Activated CD8-positive, alpha-beta memory T cell treated with anti-CD3 and anti-CD28 coated beads, Interleukin-2, amount 10 ng/mL, durations not matched to agents 7 days and 5 days (primary cell): ENCODE data around the gene HPCAL1. TPM values are rescaled to one million over a fixed set of nuclear protein-coding genes. Genes with fewer than 3 reads are reported as not detected.

Experiments used
- ATAC-seq: fragments of 150-1000 bp; cut with Tn5 transposase; one replicate; pipeline ENCODE4 v1.10.0; 2021; ENCODE audit warnings: moderate library complexity
- CTCF ChIA-PET: fragments of 350-600 bp; sonication (Branson Sonifier 250); formaldehyde crosslinking; loops from one replicate; lab custom pipeline; 2021; ENCODE audit warnings: antibody characterized with exemption; lab: Charles Lee
- DNase-seq: peaks from one replicate; pipeline ENCODE4 v3.0.0-alpha.2; 2020
- H3K27ac Mint-ChIP-seq: one replicate; pipeline ENCODE4 v1.8.0; 2021; ENCODE audit warnings: mild to moderate bottlenecking, mixed read lengths
- H3K27me3 Mint-ChIP-seq: one replicate; pipeline ENCODE4 v1.8.0; 2021; ENCODE audit warnings: mixed read lengths
- H3K36me3 Mint-ChIP-seq: one replicate; pipeline ENCODE4 v1.8.0; 2021; ENCODE audit warnings: mild to moderate bottlenecking, mixed read lengths
- H3K4me1 Mint-ChIP-seq: one replicate; pipeline ENCODE4 v1.8.0; 2021; ENCODE audit warnings: mixed read lengths
- H3K4me3 Mint-ChIP-seq: one replicate; pipeline ENCODE4 v1.8.0; 2021; ENCODE audit warnings: mild to moderate bottlenecking, moderate library complexity, mixed read lengths
- H3K9me3 Mint-ChIP-seq: one replicate; pipeline ENCODE4 v1.8.0; 2022; ENCODE audit warnings: low read depth, mixed read lengths
- total RNA-seq, 2 experiments: library from RNA; stranded (reverse); gene quantifications; one replicate each; pipeline ENCODE4 v1.2.3, GENCODE V29; 2021

HPCAL1 gene
- total RNA-seq, 2 experiments from 2014 or later: 29.0 to 47.0 TPM

DNA sequence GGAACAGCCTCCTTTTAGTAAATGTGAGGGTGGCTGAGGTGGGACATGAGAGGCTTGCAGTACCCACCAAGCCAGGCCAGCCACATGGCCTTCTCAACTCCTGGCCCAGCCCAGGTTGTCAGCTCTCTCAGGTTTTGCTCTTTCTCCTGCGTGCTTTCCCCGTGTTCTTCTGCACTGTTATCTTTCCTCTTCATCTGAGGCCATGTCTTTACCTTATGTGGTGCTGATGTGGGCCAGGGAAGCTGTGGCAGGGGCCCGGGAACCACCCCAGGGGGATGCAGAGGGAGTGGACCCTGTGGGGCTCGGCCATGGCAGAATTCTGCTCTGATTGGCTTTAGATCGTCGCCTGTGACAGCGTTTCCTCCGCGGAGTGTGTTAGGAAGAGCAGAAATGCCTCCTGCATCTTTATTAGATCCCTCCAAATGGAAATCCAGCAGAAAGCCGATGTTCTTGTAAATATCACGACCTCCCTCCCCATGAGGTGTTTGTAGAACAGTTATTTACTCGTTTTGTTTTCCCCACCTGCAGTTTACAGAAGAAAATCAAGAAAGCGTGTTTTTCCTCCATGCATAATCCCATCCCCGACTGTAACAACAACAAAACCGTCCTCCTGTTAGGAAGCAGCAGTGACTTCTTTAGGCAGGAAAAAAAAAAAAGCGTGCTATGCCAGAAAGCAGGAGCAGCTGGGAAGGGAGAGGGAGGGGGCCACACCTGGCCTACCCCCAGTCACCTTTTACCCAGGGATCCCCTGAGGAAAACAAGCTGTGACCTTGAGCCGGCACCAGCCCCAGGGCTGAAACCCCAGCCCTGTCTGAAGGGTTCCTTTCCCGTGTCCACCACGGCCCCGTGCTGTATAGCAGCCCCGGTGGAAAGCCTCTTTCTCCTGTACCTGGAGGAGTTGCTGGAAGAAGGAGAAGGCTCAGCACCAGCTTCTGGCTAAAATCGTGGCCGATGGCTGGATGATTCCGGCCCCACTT lies 54.8 kb downstream of the HPCAL1 start:
- CTCF ChIA-PET: interaction anchor here (0.9 kb wide), 1 partner anchor 51 kb away, joined by 3 read pairs; no protein-coding TSS in a partner anchor
- no peak overlapping the region for H3K27ac Mint-ChIP-seq
- H3K27me3 Mint-ChIP-seq: no peaks in the 10 kb centered on the region
- H3K4me1 Mint-ChIP-seq: no peaks in the 10 kb centered on the region
- H3K9me3 Mint-ChIP-seq: no peaks in the 10 kb centered on the region
- H3K36me3 Mint-ChIP-seq: no peaks in the 10 kb centered on the region
- DNase-seq (no peak), ATAC-seq (no peak)
- no peak overlapping the region for H3K4me3 Mint-ChIP-seq

DNA sequence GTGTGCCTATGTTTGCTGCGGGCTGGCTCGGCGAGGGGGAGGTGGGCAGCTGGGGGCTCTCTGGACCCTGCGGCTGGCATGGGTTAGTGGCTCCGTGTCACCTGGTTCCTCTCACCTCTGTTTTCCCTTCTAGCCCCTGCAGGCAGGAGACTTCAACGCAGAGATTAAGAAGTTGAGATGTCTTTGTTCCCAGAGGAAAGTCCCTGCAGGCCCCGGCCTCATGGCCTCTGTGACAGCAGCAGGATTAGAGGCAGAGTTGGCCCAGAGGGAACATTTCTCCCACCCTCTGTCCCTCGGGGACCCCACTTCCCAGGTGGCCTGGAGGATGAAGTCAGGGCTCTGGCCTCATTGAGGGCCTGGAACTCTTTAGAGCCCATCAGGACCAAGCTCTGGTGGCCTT lies 56.5 kb downstream of the HPCAL1 start:
- H3K27me3 Mint-ChIP-seq: no peaks in the 10 kb centered on the region
- no peak overlapping the region for H3K4me3 Mint-ChIP-seq
- no peaks in the 10 kb centered on the region for H3K36me3 Mint-ChIP-seq
- CTCF ChIA-PET: no interaction called here
- H3K27ac Mint-ChIP-seq: no peak overlapping the region
- H3K9me3 Mint-ChIP-seq: no peaks in the 10 kb centered on the region
- no peaks in the 10 kb centered on the region for H3K4me1 Mint-ChIP-seq
- ATAC-seq (no peak), DNase-seq (no peak)

DNA sequence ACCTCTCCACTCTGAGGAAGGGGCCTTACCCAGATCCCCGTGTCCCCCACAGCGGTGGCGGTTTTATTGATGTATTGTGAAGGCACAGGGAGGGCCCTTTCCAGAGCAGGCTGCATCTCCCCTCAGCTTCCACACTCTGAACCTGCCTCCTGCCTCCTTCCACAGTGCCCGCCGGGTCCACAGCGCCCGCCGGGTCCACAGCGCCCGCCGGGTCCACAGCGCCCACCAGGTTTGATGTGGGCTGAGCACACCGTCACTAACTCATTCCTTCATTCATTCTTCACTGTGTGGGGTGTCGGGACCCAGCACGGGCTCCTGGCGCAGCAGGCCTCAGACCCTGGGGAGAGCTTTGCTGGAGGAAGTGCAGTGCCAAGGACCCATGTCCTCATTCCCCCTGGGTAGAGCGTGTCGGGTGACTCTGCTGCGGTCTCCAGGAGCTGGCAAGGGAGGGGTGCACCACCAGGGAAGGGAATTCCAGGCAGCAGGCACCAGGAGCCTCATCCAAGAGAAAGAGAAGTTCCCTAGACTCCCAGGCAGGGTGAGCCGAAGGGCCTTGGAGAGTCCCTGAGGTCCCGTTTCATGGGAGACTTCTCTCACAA lies 57.1 kb downstream of the HPCAL1 start:
- Mint-ChIP-seq H3K36me3 (no peaks in the 10 kb centered on the region), H3K4me3 (no peak overlapping the region), H3K9me3 (no peaks in the 10 kb centered on the region), H3K4me1 (no peaks in the 10 kb centered on the region), H3K27ac (no peak overlapping the region), H3K27me3 (no peaks in the 10 kb centered on the region)
- no peak for DNase-seq
- ATAC-seq: no peak
- CTCF ChIA-PET: no interaction called here

DNA sequence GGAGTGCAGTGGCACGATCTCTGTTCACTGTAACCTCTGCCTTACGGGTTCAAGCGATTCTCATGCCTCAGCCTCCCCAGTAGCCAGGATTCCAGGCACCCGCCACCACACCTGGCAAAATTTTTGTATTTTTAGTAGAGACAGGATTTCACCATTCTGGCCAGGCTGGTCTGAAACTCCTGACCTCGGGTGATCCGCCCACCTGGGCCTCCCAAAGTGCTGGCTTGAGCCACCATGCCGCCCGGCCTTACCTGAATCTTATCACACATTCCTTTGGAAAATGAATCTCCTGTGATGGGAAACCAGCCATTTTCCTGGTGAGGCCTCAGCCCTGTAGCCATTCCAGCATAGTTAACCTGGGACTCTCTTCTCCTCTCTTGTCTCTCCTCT lies 57.8 kb downstream of the HPCAL1 start:
- CTCF ChIA-PET: no interaction called here
- ATAC-seq (no peak), DNase-seq (no peak)
- no peaks in the 10 kb centered on the region for H3K27me3 Mint-ChIP-seq
- no peak overlapping the region for H3K27ac Mint-ChIP-seq
- H3K4me1 Mint-ChIP-seq: no peaks in the 10 kb centered on the region
- no peaks in the 10 kb centered on the region for H3K36me3 Mint-ChIP-seq
- H3K9me3 Mint-ChIP-seq: no peaks in the 10 kb centered on the region
- H3K4me3 Mint-ChIP-seq: no peak overlapping the region

DNA sequence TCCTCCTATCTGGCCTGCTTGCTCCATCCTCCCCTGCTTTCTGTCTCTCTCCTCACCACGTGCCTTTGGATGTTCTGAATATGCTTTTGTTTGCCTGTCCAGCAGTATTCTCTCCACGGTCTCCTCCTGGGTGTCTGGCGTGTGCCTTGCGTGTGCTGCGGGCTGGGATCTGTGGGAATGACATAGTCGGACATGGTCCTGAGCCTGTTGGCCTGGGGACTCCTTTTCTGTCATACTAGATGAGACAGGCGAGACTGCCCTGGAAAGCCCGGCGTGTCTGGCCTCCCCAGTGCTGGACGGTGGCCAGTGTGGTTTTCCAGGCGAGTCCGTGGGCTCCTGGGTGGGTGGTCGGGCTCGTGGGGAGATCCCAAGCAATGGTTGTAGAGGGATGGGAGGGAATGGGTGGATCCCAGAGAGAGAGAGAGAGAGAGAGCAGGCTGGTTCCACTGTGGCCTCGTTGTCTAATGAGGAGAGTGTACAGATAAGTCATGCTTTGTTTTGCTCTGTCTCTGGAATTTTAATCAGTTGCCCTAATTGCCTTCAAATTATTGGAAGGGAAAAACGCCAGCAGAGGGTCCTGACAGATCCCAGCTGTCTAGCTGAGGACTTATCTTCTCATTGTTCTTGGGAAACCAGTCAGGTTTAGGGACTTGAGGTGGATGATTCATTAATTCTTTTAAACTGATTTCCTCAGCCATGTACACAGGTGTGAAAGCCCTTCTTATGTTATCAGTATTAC lies 58.3 kb downstream of the HPCAL1 start:
- Mint-ChIP-seq H3K36me3 (no peaks in the 10 kb centered on the region), H3K9me3 (no peaks in the 10 kb centered on the region), H3K4me3 (no peak overlapping the region), H3K27me3 (no peaks in the 10 kb centered on the region), H3K27ac (no peak overlapping the region), H3K4me1 (no peaks in the 10 kb centered on the region)
- no peak for ATAC-seq
- DNase-seq: no peak
- CTCF ChIA-PET: interaction anchor here (1.3 kb wide), 1 partner anchor 25 kb away, joined by 3 read pairs; no protein-coding TSS in a partner anchor

DNA sequence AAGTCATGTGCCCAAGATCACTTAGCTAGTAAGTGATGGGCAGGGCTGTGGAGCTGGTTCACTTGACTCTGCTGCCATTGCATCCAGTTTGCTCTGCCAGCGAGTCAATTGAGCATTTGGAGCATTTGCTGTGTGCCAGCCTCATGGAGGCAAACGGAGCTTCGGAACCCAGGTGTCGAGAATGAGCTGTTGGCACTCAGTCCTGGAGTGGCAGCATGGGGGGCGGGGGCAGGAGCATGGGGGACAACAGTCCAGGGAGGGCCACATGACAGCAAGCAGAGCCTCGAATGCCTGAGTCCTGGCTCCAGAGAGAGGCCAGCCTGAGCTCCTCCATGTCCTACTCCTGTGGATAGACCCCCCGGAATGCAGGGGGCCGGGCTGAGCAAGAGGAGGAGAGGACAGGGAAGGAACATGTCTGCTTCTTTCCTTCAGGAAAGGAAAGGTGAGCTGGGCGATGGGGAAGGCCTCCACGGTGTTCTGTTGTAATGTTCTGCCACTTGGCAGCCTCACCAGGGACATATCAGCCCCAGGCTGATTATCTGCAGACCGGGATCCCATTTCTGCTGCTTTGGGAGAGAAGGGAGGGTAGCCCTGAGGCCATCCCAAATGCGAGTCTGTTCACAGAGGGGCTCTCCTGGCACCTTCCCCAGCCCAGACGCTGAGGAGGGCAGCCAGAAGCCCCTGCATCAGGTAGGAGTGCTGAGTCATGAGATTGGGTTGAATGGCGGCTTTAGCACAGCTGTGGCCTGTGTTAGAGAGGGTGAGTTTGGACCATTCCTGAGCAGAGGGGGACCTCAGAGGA lies 59.6 kb downstream of the HPCAL1 start:
- no peak overlapping the region for H3K4me3 Mint-ChIP-seq
- no peaks in the 10 kb centered on the region for H3K36me3 Mint-ChIP-seq
- H3K27ac Mint-ChIP-seq: no peak overlapping the region
- no peak for ATAC-seq
- H3K27me3 Mint-ChIP-seq: no peaks in the 10 kb centered on the region
- H3K9me3 Mint-ChIP-seq: no peaks in the 10 kb centered on the region
- H3K4me1 Mint-ChIP-seq: no peaks in the 10 kb centered on the region
- DNase-seq: no peak
- CTCF ChIA-PET: interaction anchor here (0.7 to 1.3 kb wide), 2 partner anchors 24 to 31 kb away, joined by 3 read pairs; no protein-coding TSS in a partner anchor

DNA sequence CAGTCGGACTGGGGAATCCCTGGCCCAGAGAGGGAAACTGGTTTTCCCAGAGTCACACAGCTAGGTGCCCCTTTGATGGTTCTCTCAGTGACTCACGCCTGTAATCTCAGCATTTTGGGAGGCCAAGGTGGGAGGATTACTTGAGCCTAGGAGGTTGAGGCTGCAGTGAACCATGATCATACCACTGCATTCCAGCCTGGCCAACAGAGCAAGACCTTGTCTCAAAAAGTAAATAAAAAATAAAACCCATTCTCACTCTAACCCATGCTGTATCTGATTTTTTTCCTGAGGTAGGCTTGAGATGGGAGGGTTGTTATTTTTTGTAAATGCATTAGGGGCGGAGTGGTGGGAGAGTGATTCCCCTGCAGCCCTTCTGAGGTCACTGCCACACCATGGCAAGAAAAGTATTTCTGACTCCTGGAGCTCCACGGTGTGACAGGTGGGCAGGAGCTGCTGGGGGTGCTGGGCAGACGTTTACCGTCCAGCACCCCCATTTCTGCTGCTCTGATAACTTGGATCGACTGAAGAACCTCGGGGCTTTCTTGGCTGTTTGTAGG lies 60.3 kb downstream of the HPCAL1 start:
- no peak for ATAC-seq
- no peaks in the 10 kb centered on the region for H3K36me3 Mint-ChIP-seq
- no peak overlapping the region for H3K27ac Mint-ChIP-seq
- no peaks in the 10 kb centered on the region for H3K4me1 Mint-ChIP-seq
- CTCF ChIA-PET: no interaction called here
- no peaks in the 10 kb centered on the region for H3K27me3 Mint-ChIP-seq
- no peaks in the 10 kb centered on the region for H3K9me3 Mint-ChIP-seq
- H3K4me3 Mint-ChIP-seq: no peak overlapping the region
- no peak for DNase-seq

DNA sequence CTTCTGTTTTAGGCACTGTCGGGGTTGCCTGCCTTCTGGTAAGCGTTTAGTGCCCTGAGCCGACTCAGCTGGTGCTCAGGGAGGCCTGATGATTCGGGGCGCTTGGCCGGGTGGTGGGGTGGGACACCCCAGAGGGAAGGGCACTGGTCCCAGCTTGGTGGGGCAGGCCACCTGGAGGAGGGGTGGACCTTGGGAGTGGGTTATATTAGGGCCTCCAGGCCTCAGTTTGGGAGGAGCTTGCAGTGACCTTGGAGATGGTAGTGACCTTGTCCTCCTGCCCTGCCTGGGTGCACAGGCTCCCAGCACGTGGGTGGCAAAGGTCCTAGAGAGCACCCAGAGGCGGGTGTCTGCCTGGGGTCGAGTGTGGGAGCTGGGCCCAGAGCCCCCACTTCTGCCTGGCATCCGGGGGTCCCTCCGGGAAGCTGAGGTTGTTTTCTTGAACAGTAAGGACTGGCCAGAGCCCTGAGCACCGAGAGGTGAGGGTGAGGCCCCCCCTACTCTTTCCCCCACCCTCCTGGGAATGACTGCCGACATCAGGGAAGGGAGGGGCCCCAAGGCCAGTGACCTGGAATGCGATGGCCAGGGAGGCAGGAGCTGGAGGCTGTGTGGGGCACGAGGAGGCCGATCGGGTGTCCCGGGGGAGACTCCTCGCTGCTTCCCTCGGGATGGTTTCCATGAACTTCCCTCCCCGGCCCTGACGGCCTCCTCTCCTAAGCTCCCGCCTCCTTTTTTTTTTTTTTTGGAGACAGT lies 61.3 kb downstream of the HPCAL1 start:
- ATAC-seq (no peak), DNase-seq (no peak)
- Mint-ChIP-seq H3K36me3 (no peaks in the 10 kb centered on the region), H3K4me3 (no peak overlapping the region), H3K27me3 (no peaks in the 10 kb centered on the region), H3K4me1 (no peaks in the 10 kb centered on the region), H3K9me3 (no peaks in the 10 kb centered on the region), H3K27ac (no peak overlapping the region)
- CTCF ChIA-PET: interaction anchor here (1.4 kb wide), 1 partner anchor 60 kb away, joined by 3 read pairs; no protein-coding TSS in a partner anchor

DNA sequence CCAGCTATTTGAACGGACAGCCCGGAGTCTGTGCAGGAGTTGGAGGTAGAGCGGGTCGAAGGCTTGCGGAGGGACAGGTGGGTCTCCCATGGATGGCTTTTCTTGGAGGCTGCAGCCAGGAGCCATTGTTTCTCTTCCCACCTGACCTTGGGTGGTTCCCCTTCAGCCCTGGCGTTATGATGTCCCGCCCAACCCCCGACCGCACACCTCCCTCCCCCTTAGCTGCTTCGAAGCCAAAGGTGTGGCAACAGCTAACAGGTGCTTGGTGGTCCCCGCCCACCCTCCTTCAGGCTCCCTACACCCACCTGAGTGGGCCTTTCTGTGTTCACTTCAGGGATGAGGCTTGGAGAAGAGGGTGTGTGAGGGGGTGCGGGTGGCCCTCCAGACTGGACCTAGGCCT lies 62.7 kb downstream of the HPCAL1 start:
- DNase-seq: no peak
- no peaks in the 10 kb centered on the region for H3K4me1 Mint-ChIP-seq

DNA sequence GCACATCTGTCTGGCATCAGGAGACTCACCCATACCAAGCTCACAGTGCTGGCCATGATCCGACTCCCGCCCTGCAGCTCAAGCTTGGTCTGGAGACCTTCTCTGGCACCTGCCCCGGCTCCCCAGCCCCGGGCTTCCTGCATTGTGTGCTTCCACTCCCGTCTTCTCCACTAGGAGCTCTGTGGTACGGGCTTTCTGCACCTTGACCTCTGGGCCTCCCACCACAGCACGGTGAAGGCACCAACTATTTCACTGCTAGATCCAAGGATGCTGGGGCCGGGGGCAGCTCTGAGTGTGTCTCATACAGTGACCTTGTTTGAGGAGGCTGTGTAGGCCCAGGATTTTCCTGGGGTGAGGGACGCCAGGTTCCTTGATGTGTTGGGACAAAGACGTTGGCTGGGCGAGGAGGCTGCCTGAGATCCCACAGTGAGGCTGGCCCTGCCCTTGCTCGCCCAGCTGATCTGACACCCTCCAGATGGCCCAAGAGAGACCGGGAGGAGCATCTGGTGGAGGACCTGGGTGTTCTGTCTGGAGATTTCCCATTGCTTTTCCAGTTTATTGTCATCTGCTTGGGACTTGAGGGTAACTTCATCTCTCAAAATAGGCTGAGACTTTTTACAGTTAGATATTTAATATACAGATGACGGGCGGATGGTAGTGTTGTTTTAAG lies 64.0 kb downstream of the HPCAL1 start:
- Mint-ChIP-seq H3K27ac (no peak overlapping the region), H3K4me1 (no peaks in the 10 kb centered on the region), H3K9me3 (no peaks in the 10 kb centered on the region), H3K27me3 (no peaks in the 10 kb centered on the region), H3K36me3 (no peaks in the 10 kb centered on the region), H3K4me3 (no peak overlapping the region)
- DNase-seq (no peak), ATAC-seq (no peak)
- CTCF ChIA-PET: no interaction called here

More for the DNA sequence above, 62.7 kb downstream of the HPCAL1 start:
- Mint-ChIP-seq H3K27me3 (no peaks in the 10 kb centered on the region), H3K4me3 (no peak overlapping the region), H3K9me3 (no peaks in the 10 kb centered on the region), H3K27ac (no peak overlapping the region), H3K36me3 (no peaks in the 10 kb centered on the region)
- ATAC-seq: no peak
- CTCF ChIA-PET: interaction anchor here (1.4 kb wide), 1 partner anchor 62 kb away, joined by 3 read pairs; no protein-coding TSS in a partner anchor

DNA sequence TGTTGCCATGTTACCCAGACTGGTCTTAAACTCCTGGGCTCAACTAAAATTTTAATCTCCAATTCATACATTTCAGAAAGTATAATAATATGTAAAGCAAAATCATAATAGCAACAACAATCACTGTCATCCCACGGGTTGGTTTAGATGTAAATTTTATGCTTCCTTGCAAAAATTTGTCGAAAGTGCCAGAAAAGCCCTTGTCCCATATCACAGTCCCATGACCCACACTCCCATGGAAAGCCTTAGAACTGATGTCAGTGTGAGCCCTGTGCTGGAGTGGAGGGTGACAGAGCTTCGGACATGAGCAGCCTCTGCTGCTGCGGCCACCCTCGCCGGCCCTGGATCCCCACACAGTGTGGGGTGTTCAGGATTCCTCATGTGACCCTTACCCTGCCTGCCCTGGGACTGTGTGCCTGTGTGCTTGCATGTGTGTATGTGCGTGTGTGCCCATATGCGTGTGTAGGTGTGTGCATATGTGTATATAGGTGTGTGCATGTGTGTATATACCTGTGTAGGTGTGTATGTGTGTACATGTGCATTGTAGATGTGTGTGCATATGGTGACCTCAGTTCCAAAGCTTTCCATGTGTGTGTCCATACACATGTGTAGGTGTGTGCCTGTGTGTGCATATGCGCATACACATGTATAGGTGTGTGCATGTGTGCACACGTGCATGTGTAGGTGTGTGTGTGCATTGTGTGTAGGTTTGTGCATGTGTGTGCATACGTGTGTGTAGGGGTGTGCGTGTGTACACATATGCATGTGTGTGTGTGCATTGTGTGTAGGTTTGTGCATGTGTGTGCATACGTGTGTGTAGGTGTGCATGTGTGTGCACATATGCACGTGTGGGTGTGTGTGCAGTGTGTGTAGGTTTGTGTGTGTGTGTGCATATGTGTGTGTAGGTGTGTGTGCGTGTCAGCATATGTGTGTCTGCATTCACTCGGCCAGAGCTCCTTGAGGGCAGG lies 65.1 kb downstream of the HPCAL1 start:
- no peak for ATAC-seq
- Mint-ChIP-seq H3K4me1 (no peaks in the 10 kb centered on the region), H3K4me3 (no peak overlapping the region), H3K9me3 (no peaks in the 10 kb centered on the region), H3K27me3 (no peaks in the 10 kb centered on the region), H3K36me3 (no peaks in the 10 kb centered on the region), H3K27ac (no peak overlapping the region)
- CTCF ChIA-PET: no interaction called here
- DNase-seq: no peak
